Kidney capillary endothelial cell (primary cell): ENCODE results near the gene LRRC4.

Experiments
- DNase-seq: peaks from one replicate; pipeline ENCODE4 v3.0.0-alpha.2; 2018; ENCODE audit warnings: low spot score

LRRC4 gene

GRCh38 chr7:128030654-128031611 is at the start of gene LRRC4:
LRRC4 (minus strand) TSS chr7:128031437; CDS start chr7:128030640, 797 bp downstream.
- DNase-seq, result no peak

GRCh38 chr7:128080169-128080568 is 48.9 kb upstream of the LRRC4 start:
- no peak for DNase-seq

GRCh38 chr7:128078309-128078708 is 47.1 kb upstream of the LRRC4 start:
- DNase-seq, result no peak

- no peak for DNase-seq
Observed at GRCh38 chr7:128076796-128077271, 45.6 kb upstream of the LRRC4 start.

GRCh38 chr7:128076196-128076795 is 45.1 kb upstream of the LRRC4 start:
- no peak for DNase-seq

GRCh38 chr7:128075242-128076095 is 44.2 kb upstream of the LRRC4 start:
- peak; percentile 83 for DNase-seq

- DNase-seq, result no peak
Observed at GRCh38 chr7:128074736-128075135, 43.5 kb upstream of the LRRC4 start.

GRCh38 chr7:128074336-128074735 is 43.1 kb upstream of the LRRC4 start:
- no peak for DNase-seq

GRCh38 chr7:128073671-128074310 is 42.6 kb upstream of the LRRC4 start:
- no peak for DNase-seq

GRCh38 chr7:128071801-128072200 is 40.6 kb upstream of the LRRC4 start:
- no peak for DNase-seq

GRCh38 chr7:128071376-128071775 is 40.1 kb upstream of the LRRC4 start:
- no peak for DNase-seq

- no peak for DNase-seq
Observed at GRCh38 chr7:128069373-128070364, 38.4 kb upstream of the LRRC4 start.

- no peak for DNase-seq
Observed at GRCh38 chr7:128068785-128069184, 37.5 kb upstream of the LRRC4 start.

GRCh38 chr7:128067983-128068382 is 36.7 kb upstream of the LRRC4 start:
- DNase-seq, result no peak

GRCh38 chr7:128066858-128067257 is 35.6 kb upstream of the LRRC4 start:
- no peak for DNase-seq

- DNase-seq, result no peak
Observed at GRCh38 chr7:128066395-128066794, 35.2 kb upstream of the LRRC4 start.

GRCh38 chr7:128065872-128066271 is 34.6 kb upstream of the LRRC4 start:
- no peak for DNase-seq

- DNase-seq, result no peak
Observed at GRCh38 chr7:128063088-128063487, 31.9 kb upstream of the LRRC4 start.

- DNase-seq, result no peak
Observed at GRCh38 chr7:128060018-128060417, 28.8 kb upstream of the LRRC4 start.
